Gastroesophageal sphincter (tissue), 3 donors: Measurements from ENCODE around the gene AGTR1.

Source experiments
- POLR2A ChIP-seq, 2 donors: fragments of 450-650 bp; IDR thresholded peaks; one replicate each; pipeline ENCODE4 v1.6.1; 2017; ENCODE audit warnings: antibody characterized with exemption in 2 of 2, mild to moderate bottlenecking in 2 of 2, moderate library complexity in 1 of 2
- POLR2AphosphoS5 ChIP-seq: sonication (generic); formaldehyde crosslinking; IDR thresholded peaks from one replicate; pipeline ENCODE4 v1.6.1; 2017; ENCODE audit warnings: antibody characterized with exemption
- TF ChIP-seq, protein P1 (sequence below), 4 experiments: fragments of 200-600 bp in 2 of 4; fragments of 450-650 bp in 2 of 4; sonication (generic) in 1 of 4; IDR thresholded peaks; one replicate each; pipeline ENCODE4 v1.5.1; 2017 to 2019; ENCODE audit warnings: antibody characterized with exemption in 4 of 4, mild to moderate bottlenecking in 2 of 4, moderate library complexity in 2 of 4

GRCh38 chr3:148648685-148649352, 48.9 kb upstream of the AGTR1 start:
- TF ChIP-seq POLR2A (IDR thresholded peaks at IDR 0.05), result no peak
- TF ChIP-seq POLR2AphosphoS5, result no peak
- TF ChIP-seq, protein P1, sequence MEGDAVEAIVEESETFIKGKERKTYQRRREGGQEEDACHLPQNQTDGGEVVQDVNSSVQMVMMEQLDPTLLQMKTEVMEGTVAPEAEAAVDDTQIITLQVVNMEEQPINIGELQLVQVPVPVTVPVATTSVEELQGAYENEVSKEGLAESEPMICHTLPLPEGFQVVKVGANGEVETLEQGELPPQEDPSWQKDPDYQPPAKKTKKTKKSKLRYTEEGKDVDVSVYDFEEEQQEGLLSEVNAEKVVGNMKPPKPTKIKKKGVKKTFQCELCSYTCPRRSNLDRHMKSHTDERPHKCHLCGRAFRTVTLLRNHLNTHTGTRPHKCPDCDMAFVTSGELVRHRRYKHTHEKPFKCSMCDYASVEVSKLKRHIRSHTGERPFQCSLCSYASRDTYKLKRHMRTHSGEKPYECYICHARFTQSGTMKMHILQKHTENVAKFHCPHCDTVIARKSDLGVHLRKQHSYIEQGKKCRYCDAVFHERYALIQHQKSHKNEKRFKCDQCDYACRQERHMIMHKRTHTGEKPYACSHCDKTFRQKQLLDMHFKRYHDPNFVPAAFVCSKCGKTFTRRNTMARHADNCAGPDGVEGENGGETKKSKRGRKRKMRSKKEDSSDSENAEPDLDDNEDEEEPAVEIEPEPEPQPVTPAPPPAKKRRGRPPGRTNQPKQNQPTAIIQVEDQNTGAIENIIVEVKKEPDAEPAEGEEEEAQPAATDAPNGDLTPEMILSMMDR (IDR thresholded peaks at IDR 0.05), result no peak
